OCI-LY3 (cell line): ENCODE results near the gene FAM83G.

ENCODE experiments used
- EZH2phosphoT487 ChIP-seq: fragments of 200-600 bp; shearing (Covaris generic); IDR thresholded peaks from 2 replicates; pipeline ENCODE4 v1.6.1; 2018; ENCODE audit warnings: antibody characterized with exemption, mixed run types, low read depth
- TF ChIP-seq, protein P1 (sequence below): fragments of 200-600, 300-600 bp; sonication (generic); IDR thresholded peaks from 2 replicates; pipeline ENCODE4 v1.5.1; 2014; ENCODE audit warnings: antibody characterized with exemption, low read length, low read depth

DNA sequence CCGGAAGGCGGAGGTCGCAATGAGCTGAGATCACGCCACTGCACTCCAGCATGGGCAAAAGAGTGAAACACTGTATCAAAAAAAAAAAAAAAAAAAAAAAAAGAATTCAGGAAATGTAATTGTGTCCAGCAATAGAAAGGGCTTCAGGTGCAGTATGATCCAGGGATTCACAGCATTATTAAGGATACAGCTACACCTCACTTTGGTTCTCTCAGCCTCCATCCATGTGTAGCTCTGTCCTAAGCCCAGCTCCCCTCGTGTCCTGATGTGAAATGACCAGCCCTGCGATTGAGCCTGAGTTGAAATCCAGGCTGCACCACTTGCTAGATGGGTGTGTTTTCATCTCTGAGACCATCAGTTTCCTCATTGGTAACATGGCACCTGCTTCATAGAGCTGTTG is 49.6 kb downstream of the FAM83G start:
- TF ChIP-seq, protein P1, sequence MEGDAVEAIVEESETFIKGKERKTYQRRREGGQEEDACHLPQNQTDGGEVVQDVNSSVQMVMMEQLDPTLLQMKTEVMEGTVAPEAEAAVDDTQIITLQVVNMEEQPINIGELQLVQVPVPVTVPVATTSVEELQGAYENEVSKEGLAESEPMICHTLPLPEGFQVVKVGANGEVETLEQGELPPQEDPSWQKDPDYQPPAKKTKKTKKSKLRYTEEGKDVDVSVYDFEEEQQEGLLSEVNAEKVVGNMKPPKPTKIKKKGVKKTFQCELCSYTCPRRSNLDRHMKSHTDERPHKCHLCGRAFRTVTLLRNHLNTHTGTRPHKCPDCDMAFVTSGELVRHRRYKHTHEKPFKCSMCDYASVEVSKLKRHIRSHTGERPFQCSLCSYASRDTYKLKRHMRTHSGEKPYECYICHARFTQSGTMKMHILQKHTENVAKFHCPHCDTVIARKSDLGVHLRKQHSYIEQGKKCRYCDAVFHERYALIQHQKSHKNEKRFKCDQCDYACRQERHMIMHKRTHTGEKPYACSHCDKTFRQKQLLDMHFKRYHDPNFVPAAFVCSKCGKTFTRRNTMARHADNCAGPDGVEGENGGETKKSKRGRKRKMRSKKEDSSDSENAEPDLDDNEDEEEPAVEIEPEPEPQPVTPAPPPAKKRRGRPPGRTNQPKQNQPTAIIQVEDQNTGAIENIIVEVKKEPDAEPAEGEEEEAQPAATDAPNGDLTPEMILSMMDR = no peak
- TF ChIP-seq EZH2phosphoT487 = no peak
